Psoas muscle (tissue), 8 donors: ENCODE measurements around the gene IFI35. TPM values are rescaled to one million over a fixed set of nuclear protein-coding genes. Genes with fewer than 3 reads are reported as not detected.

ENCODE experiments used
- ATAC-seq, 4 donors: fragments of 200-7000 bp; cut with Tn5 transposase; one replicate each; pipeline ENCODE4 v1.9.1; 2020; ENCODE audit warnings: moderate library complexity in 3 of 4, mild to moderate bottlenecking in 2 of 4
- DNase-seq, 2 donors: peaks; one replicate each; pipeline ENCODE4 v3.0.0-alpha.2; 2020
- H3K27ac ChIP-seq: fragments of 200-600 bp; one replicate; pipeline ENCODE4 v1.8.0; 2022
- H3K27me3 ChIP-seq, 3 donors: fragments of 200-600 bp in 1 of 3; one replicate each; pipeline versions ENCODE4 v1.6.1 to v1.8.0; 2013 to 2022; ENCODE audit warnings: low read length in 2 of 3, mild to moderate bottlenecking in 2 of 3, moderate library complexity in 1 of 3; ENCODE audit not compliant: insufficient read depth in 3 of 3
- H3K36me3 ChIP-seq, 2 donors: fragments of 200-600 bp in 1 of 2; one replicate each; pipeline versions ENCODE4 v1.6.1 to v1.8.0; 2013 to 2022; ENCODE audit warnings: low read depth in 1 of 2, mild to moderate bottlenecking in 1 of 2, moderate library complexity in 1 of 2; ENCODE audit not compliant: insufficient read depth in 1 of 2
- H3K4me1 ChIP-seq: fragments of 200-600 bp; one replicate; pipeline ENCODE4 v1.8.0; 2022
- H3K4me3 ChIP-seq: fragments of 200-600 bp; one replicate; pipeline ENCODE4 v1.8.0; 2022; ENCODE audit warnings: mild to moderate bottlenecking
- H3K9me3 ChIP-seq: fragments of 200-600 bp; one replicate; pipeline ENCODE4 v1.8.0; 2022
- WGBS, 3 donors: extraction: QIAGEN DNeasy Blood & Tissue Kit; methylation state at CpG; one replicate each; pipeline versions ENCODE4 v1.1.6 to v1.1.7; 2013; 5-methylcytosine and 5-hydroxymethylcytosine counted together
- intact Hi-C, 2 donors: fragments of 100-400 bp; cut with DNase I; formaldehyde crosslinking; loops; one replicate each; pipeline versions ENCODE4 v1.11.0 to v1.14.2; 2022
- polyA plus RNA-seq, 3 donors: library from polyadenylated mRNA; stranded (reverse); fragments of 200-250 nt; gene quantifications; one replicate each; pipeline ENCODE4 v1.2.3, GENCODE V29; 2013
- total RNA-seq, 4 donors: library from RNA; stranded (reverse); fragmentation: NEBNext Ultra II Directional in 2 of 4; extraction: Animal tissue kit (Norgen Biotek cat#: 25700) in 2 of 4; gene quantifications; one replicate each; pipeline versions ENCODE4 v1.2.1 to v1.2.4, GENCODE V29; 2021 to 2023
- TF ChIP-seq, protein P1 (sequence below): fragments of 200-600 bp; IDR thresholded peaks from one replicate; pipeline ENCODE4 v1.8.0; 2022; ENCODE audit warnings: antibody characterized with exemption
- donor health status: healthy with polysubstance abuse.
- donor health status: DM: no; HTN: no; CAD: no; lungs with moderate emphysema.
- donor health status: Bipolar disorder and iron deficiency.
- donor health status: healthy.
- donor health status: DM: yes; HTN: yes; CAD: no.
- donor health status: DM: no; HTN: no; CAD: no.
- donor health status: DM: no; HTN: no; CAD: no.
- donor health status: DM: yes; HTN: yes; CAD: no.

Gene IFI35
- total and polyA plus RNA-seq, 7 donors = 4.2 to 7.8 (median 6.3) TPM

DNA sequence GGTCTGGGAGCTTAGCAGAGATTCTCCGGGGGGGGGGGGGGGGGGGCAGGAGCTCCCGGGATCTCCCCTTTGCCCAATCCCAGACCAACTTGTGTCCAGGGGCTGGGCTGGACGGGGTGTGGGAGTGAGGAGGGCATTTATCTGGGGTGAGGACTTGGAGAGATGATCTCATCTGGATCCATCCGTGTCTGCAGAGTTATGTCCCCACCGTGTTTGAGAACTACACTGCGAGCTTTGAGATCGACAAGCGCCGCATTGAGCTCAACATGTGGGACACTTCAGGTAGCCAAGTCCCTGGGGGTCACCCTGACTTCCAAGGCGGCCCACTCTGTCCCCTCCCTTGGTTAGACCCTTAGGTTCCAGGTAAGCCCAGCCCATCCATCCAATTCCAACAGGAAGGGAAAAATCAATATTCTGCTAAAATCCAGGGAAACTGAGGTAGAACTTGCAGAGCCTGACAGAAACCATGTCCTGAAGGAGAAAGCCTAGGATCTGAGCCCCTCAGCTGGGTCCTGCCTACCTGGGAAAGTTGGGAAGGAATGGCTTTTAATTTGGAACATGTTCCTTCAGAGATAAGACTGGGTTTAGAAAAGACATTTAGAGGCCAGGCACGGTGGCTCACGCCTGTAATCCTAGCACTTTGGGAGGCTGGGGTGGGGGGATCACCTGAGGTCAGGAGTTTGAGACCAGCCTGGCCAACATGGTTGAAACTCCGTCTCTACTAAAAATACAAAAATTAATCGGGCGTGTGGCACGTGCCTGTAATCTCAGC lies 19.4 kb downstream of the IFI35 start:
- H3K4me3 ChIP-seq = no peak overlapping the region

GRCh38 chr17:43026595-43026994 lies 20.0 kb downstream of the IFI35 start:
- H3K27me3 ChIP-seq = peaks cover 0 to 3% (median 2%) of the 10 kb centered on the region in 3 donors
- intact Hi-C loops = loop anchor here in 1 of 2 donors (10.0 kb wide), 1 partner anchor 148 kb away; the partner anchor contains the start of gene NBR1
- H3K4me1 ChIP-seq = peaks cover 11% of the 10 kb centered on the region
- H3K9me3 ChIP-seq = no peaks in the 10 kb centered on the region
- H3K4me3 ChIP-seq = no peak overlapping the region
- WGBS, 3 donors = 72 to 83% (median 78%) methylated on average over 5 of the region's 5 CpGs
- TF ChIP-seq, protein P1, sequence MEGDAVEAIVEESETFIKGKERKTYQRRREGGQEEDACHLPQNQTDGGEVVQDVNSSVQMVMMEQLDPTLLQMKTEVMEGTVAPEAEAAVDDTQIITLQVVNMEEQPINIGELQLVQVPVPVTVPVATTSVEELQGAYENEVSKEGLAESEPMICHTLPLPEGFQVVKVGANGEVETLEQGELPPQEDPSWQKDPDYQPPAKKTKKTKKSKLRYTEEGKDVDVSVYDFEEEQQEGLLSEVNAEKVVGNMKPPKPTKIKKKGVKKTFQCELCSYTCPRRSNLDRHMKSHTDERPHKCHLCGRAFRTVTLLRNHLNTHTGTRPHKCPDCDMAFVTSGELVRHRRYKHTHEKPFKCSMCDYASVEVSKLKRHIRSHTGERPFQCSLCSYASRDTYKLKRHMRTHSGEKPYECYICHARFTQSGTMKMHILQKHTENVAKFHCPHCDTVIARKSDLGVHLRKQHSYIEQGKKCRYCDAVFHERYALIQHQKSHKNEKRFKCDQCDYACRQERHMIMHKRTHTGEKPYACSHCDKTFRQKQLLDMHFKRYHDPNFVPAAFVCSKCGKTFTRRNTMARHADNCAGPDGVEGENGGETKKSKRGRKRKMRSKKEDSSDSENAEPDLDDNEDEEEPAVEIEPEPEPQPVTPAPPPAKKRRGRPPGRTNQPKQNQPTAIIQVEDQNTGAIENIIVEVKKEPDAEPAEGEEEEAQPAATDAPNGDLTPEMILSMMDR = no peak
- no peaks in the 10 kb centered on the region for H3K36me3 ChIP-seq
- DNase-seq (no peak), ATAC-seq (no peak)
- H3K27ac ChIP-seq = no peak overlapping the region

More for the DNA sequence above, 19.4 kb downstream of the IFI35 start:
- WGBS, 3 donors = 60 to 68% (median 62%) methylated on average over 14 to 16 of the region's 16 CpGs
- Histone ChIP-seq H3K4me1 (peaks cover 14% of the 10 kb centered on the region), H3K27ac (no peak overlapping the region), H3K9me3 (no peaks in the 10 kb centered on the region), H3K36me3 (no peaks in the 10 kb centered on the region), H3K27me3 (peaks cover 0 to 3% (median 2%) of the 10 kb centered on the region in 3 donors)
- DNase-seq = no peak
- TF ChIP-seq, protein P1 = no peak
- ATAC-seq = no peak
- intact Hi-C loops = loop anchor here in 1 of 2 donors (10.0 kb wide), 1 partner anchor 149 kb away; the partner anchor contains the start of gene NBR1

DNA sequence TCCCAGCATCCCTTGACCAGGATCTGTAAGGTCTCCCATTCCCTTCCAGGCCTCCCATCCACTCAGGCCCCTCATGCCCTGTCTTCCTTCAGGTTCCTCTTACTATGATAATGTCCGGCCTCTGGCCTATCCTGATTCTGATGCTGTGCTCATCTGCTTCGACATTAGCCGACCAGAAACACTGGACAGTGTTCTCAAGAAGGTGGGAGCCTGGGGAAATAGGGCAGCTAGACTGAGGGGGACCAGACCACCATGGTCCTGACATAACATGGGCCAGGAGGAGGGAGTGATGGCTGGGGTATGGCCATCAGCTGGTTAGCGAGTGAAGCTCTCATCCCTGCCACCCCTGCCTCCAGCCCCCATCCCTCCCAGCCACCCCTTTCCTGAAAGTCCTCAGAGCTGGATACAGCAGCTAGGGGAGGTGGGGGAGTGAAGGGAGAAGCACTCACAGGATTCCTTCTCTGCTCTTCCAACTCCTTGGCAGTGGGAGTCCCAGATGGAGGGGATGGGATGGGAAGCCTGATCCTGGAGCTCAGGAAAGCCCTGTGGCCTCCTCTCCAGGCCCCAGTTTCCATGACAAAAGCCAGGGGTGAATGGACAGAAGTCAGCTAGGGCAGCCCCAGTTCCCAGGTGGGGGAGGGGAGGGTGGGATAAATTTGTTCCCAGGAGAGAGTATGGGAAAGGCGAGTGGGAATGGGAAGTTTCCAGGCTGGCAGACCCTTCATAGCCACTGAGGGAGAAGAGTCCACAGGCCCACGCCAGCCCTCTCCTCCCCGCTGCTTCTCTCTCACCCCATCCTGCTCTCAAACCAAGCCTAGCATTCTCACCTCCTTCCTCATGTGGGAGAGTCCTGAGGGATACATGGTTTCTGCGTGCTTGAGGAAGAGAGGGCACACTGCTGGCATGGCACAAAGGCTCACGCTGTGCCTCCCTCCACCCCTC lies 20.8 kb downstream of the IFI35 start:
- intact Hi-C loops = loop anchor here in 1 of 2 donors (10.0 kb wide), 1 partner anchor 147 kb away; the partner anchor contains the start of gene NBR1
- Histone ChIP-seq H3K9me3 (no peaks in the 10 kb centered on the region), H3K36me3 (no peaks in the 10 kb centered on the region), H3K27me3 (peaks cover 0 to 3% (median 2%) of the 10 kb centered on the region in 3 donors), H3K27ac (no peak overlapping the region), H3K4me1 (peaks cover 11% of the 10 kb centered on the region), H3K4me3 (no peak overlapping the region)
- TF ChIP-seq, protein P1 = no peak
- no peak for ATAC-seq
- WGBS, 3 donors = 73 to 81% (median 77%) methylated on average over 9 of the region's 9 CpGs
- DNase-seq = no peak

DNA sequence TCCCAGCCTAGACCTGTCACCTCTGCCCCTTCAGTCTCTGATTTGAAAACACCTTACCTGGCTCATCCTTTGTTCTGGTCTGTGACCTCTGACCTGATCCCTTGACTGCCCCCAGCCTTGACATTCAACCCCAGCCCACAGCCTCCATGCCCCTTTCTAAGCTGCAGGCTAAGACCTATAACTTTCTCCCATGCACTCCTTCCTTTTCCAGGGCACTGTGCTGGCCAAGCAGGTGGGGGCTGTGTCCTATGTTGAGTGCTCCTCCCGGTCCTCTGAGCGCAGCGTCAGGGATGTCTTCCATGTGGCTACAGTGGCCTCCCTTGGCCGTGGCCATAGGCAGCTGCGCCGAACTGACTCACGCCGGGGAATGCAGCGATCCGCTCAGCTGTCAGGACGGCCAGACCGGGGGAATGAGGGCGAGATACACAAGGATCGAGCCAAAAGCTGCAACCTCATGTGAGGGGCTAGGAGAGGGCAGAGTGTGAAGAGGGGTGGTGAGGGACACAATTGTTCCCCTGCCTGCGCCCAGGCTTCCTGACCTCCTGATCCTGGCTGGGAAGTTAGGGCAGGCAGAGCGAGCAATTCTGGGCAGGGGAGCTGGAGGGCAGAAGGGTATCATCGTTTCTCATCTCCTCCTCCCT lies 21.8 kb downstream of the IFI35 start:
- no peak for DNase-seq
- H3K36me3 ChIP-seq = no peaks in the 10 kb centered on the region
- TF ChIP-seq, protein P1 = no peak
- H3K27me3 ChIP-seq = peaks cover 0 to 3% (median 2%) of the 10 kb centered on the region in 3 donors
- peak; percentile 56 to 91 (median 76) for ATAC-seq
- H3K4me3 ChIP-seq = no peak overlapping the region
- H3K4me1 ChIP-seq = peaks cover 7% of the 10 kb centered on the region
- H3K9me3 ChIP-seq = no peaks in the 10 kb centered on the region
- H3K27ac ChIP-seq = peak overlapping the region; percentile 53
- intact Hi-C loops = loop anchor here in 1 of 2 donors (10.0 kb wide), 1 partner anchor 146 kb away; the partner anchor contains the start of gene NBR1
- 24 to 63% (median 48%) methylated on average over 17 of the region's 17 CpGs for WGBS, 3 donors
